ENCODE results near the gene MROH2B.

DNA sequence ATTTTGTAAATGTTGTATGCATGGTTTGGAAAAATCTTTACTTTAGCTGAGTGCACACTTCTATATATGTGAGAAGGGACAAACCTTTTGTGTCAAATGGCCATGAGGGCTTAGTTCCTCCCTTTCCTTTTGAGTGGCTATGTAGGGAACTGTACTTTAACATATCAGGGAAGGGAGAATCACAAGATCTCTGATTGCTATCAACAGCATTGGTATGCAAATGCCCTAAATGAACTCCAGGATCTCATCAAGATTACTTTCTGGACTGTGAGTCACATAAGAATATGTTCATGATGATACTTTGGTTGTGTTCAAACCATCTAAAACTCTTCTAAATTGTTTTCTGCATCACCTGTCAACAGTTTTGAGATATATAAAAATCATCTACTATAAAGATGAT is 31.2 kb upstream of the MROH2B start:
- TF ChIP-seq, protein P1, sequence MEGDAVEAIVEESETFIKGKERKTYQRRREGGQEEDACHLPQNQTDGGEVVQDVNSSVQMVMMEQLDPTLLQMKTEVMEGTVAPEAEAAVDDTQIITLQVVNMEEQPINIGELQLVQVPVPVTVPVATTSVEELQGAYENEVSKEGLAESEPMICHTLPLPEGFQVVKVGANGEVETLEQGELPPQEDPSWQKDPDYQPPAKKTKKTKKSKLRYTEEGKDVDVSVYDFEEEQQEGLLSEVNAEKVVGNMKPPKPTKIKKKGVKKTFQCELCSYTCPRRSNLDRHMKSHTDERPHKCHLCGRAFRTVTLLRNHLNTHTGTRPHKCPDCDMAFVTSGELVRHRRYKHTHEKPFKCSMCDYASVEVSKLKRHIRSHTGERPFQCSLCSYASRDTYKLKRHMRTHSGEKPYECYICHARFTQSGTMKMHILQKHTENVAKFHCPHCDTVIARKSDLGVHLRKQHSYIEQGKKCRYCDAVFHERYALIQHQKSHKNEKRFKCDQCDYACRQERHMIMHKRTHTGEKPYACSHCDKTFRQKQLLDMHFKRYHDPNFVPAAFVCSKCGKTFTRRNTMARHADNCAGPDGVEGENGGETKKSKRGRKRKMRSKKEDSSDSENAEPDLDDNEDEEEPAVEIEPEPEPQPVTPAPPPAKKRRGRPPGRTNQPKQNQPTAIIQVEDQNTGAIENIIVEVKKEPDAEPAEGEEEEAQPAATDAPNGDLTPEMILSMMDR (IDR thresholded peaks at IDR 0.05): no peak
- TF ChIP-seq POLR2A (IDR thresholded peaks at IDR 0.05): no peak
